Fibroblast of skin of left quadriceps (primary cell): ENCODE data around the gene SUMF1.
A peak's percentile ranks its signal among the peaks of the same experiment; 100 is the strongest.

Experiments
- DNase-seq, 2 experiments: peaks; one replicate each; pipeline ENCODE4 v3.0.0-alpha.2; 2013; ENCODE audit warnings: low read depth in 2 of 2

Gene SUMF1

DNA sequence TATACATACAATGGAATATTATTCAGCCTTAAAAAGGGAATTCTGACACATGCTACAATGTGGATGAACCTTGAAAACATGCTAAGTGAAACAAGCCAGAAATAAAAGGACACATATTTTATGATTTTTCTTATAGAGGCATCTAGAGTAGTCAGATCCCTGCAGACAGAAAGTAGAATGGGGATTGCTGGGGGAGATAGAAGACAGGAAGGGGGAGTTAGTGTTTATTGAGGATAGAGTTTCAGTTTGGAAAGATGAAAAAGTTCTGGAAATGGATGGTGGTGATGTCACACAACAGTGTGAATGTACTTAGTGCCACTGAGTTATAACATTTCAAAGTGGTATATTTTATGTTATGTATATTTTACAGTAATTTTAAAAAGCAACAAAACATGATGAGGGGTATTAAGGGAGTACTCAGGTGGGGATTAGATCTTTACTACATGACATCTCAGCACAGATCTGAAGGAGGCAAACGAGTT lies 30.8 kb upstream of the SUMF1 start:
- DNase-seq = no peak

DNA sequence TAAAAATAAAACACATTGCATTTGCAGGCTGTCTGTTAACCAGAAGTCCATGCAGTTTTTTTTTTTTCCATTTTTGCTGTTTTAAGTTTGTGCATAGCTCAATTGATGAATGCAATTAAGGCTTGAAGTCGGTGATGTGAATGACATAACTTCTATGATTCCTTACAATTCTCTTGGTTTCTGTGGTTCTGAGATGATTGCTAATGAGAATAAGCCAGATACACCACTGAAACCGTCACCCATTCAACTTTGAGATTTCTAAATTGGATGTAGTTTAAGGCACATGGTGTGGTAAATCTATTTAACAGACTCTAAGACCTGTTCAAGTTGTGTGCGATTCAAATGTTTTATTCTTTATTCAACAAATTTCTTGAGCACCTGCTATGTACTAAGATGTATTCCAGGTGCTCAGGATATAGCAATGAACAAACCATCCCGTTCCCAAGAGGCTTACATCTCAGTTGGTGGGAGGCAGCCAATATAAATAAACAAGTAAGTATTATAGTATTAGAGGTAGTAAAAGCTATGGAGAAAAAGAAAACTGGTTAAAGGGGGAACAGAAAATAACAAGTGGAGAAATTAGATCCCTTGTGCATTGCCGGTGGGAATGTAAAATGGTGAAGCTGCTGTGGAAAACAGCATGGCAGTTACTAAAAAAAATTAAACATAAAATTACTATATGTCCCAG lies 30.1 kb upstream of the SUMF1 start:
- no peak for DNase-seq

DNA sequence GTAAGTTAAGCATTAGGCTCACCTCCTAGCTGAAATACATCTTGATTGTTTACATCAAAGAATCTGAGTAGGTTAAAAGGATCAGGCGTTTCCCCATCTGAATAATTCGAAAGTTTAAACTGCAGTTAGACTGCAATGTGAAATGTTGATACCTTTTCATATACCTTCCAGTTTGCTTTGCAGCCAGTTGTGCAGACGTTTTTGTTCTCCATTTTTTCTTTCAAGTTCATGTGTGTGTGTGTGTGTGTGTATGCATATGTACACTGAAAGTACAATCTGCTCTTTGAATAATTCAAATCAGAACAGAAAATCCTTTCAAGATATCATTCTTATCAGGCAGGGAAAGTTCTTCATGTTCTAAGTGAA lies 29.0 kb upstream of the SUMF1 start:
- DNase-seq = no peak

DNA sequence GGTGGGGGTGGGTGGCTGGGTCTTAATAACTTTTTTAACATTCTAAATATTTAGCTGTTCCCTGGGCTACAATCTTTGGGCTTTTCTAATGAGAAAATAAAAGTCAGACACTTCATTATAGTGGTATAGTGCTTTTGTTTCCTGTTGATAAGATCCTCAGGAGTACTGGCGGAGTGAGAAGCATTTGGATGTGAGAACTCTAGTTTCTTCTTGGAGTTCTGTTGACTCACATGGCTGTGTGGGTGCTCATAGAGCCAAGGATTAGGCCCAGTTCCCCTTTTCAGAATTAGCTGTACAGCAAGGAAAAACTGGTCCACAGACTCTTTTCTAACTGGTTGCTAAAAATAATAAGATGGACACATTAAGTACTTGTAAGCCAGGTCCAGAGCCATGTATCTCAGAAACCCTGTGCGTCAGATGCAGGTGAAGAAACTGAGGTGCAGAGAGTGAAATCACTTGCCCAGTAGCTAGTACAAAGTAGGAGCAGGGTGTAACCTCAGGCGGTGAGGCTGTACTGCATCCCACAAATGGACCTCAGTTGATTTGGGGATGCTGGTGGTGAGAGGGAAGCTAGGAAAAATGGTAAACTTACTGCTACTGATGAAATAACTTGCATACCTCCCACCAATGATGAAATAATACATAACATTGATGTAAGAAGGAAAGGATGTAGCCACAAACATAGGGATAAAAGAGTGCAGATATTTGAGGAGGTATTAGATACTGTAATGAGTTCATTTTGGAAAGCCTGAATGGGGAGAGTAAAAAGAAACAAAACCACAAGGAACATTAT lies 28.4 kb upstream of the SUMF1 start:
- DNase-seq = no peak

DNA sequence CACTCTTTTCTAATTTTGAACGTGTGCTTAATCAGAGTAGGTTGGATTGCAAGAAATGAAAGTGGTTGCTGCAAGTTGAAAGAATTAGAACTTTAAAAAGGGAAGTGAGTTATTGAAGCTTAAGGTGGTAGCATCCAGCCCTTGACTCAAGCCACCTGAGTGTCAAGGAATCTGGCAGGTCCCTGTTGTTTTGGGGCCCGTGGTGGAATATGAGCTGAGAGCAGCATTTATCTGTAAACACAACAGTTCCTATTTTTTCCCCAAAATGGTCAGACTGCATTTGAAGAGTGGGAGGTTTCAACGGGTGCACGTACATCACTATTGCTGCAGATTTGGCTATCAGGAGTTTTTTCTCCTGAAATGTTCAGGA lies 27.8 kb upstream of the SUMF1 start:
- no peak for DNase-seq

DNA sequence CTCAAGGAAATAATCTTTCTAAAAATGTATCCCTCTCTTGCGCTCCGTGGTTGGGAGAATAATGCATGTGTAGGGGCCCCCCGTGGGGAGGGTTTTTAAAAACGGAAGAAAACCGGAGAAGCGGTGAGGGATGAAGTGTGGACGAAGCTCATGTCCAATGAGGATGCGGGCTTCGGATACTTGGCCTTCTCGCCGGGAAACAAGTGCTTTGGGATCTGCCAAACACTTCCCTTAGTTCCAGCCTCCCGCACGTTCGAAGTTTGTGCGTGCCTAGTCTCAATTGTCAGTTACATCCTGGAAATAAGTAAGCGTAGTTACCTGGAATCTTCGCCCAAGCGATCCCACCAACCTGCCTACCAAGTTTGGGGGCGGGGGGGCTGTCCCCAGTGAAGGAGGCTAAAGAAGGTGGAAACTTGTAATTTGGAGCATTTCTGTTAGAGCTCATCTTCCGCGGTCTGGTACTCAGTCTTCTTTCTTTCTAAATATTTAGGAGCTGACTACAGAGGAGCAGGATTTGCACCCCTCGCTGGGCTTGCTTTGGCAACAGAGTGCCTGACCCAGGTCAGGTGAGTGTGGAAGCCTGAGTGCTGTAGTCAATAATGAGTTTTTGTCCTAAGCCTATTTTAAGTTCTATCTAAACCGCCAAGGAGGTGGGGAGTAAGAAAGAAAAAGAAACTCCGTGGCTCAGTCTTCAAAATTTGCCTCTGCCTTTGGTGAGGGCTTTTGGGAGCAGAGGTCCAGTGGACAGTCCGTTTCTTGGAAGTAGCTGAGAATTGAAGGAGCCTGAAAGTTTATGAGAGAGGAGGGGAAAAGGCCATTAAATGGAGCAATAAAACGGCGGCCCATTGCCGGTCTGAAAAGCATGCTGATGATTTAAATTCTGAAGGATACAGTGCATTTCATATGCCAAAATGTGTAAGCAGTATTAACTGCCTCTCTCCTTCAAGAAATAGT lies 27.1 kb upstream of the SUMF1 start:
- no peak for DNase-seq

DNA sequence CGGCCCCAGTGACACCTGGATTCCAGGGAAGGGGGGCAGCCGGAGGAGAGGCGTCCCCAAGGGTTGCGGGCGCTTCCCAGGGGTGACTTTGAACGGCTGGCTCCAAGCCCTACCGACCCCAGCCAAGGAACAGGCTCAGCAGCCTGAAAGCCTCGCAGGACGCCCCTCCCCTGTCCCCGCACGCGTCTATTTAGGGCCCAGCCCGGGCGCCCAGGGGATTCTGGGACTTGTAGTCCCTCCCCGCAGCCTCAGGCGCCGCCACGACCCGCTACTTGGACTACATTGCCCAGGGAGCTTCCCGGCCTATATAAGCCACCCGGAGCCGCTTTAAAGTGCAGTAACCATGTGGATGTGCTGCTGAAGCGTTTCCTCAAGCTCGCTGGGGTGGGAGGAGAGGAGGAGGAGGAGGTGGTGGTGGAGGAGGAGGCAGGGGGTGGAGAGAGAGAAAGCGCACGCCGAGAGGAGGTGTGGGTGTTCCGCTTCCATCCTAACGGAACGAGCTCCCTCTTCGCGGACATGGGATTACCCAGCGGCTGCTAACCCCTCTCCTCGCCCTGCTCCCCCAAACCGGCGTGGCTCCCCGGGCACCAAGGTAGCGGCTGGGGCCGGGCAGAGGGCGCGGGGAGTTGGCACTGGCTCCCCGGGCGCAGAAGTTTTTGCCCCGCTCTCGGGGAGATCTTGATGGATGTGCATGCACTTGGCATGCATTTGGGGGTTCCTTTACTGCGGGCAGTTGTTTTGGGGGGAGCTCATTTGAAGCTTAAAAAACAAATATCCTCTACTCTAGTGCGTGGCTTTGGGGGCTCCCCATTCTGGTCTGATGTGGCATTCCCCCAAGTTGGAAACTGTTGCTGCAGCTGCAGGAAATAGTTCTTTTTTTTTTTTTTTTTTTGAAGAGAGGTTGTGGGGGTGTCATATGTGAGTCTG lies 26.2 kb upstream of the SUMF1 start, which contains the start of gene ITPR1:
ITPR1 (plus strand) TSS at position 335 of the 927 bp plus-strand sequence. CDS start 23,144 bp downstream, outside the sequence.
- peak; percentile 98 for DNase-seq

DNA sequence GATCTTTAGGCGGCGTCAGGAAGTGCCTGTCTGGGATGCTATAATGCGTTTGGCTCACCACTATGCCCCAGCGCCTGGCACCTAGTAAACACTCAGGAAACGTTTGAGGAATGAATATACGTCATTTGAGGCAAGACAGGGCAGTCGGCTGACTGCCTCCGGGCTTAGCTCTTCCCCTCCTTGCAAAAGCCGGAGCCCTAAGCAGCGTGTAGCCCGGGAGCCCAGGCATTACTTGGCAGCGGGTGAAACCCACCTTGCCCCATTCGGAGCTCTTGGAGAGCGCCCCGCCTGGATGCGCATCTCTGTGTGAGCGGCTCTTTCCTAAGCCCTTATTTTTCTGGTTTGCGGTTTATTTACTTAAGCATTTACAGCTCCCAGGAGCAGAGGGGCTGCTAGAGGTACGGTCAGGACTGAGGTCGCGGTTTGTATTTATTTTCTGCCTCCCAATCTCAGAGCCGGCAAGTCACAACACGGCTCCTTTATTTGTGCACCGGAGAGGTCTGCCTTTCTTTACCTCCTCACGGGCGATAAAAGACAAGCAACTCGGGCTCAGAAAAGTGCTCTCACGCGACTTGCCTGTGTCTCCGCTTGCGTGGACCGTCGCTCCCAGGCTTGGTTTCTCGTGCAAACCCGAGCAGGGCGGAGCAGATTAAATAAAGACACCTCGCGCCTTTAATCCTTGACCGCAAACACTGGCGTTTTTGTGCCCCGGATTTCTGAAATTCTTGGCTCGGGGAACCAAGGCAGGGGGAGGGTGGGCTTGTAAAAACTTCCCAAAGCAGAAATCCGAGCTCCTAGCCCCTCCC lies 25.3 kb upstream of the SUMF1 start:
- peak in 1 of 2 experiments; percentile 27 for DNase-seq

DNA sequence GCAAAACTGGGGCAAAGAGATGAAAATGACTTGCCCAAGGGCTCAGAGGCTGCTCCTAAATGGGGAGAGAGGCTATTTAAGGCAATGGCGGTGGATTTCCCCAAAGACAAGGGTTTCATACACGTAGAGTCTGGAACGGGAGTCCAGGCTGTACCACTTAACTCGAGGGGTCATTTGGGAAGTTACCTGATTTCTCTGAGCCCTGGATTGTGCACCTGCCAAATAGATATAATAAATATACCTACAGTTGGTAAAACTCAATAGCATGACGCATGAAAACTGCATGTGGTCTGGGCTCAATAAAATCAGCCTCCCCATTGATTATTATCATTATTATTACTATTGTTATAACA lies 24.8 kb upstream of the SUMF1 start:
- no peak for DNase-seq

DNA sequence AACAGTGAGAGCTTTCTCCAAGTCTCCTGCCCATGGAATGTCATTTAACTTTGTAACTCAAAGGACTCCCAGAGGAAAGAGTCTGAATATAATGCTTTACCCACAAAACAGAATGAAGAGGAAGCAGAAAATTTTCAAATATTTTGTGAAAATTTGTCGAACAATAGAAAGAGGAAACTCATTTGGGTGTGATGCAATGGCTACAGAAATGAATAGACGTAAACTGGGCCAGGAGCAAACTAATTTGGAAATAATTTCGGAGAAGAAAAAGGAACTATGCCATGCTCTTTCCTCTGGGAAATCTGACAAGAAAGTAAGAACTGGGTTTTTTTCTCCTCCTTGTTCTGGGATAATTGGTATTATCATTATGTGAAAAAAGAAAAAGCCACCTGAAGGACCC lies 11.2 kb upstream of the SUMF1 start:
- DNase-seq = no peak

DNA sequence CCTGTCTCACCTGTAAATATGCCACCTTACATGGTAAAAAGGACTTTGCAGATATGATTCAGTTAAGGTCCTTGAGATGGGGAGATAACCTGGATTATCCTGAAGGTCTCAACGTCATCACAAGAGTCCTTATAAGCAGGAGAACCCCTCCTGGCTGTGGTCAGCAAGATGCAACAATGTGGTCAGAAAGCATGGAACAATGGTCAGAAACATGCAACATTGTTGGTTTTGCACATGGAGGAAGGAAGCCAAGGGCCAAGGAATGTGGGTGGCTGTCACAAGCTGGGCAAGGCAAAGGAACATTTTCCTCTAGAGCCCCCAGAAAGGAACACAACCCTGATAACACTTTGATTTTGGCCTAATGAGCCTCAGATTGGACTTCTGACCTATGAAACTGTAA lies 9.4 kb upstream of the SUMF1 start:
- no peak for DNase-seq

DNA sequence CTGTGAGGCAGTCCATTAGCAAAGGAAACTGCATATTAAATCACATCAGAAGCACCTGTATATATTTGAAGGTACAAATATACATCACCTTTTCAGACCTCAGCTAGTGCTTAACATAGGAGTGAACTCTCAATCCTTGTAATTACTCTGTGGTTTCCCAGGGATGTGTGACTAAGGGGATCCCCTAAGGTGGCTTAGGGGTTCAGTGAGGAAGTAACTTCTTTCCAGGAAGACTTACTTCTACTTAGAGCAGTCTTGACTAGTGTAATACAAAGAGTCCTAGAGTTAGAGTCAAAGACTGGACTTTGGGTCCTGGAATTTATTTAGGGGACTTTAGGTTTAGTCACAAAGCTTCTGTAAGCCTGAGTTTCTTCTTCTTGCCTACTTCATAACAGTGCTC lies 8.7 kb upstream of the SUMF1 start:
- no peak for DNase-seq

DNA sequence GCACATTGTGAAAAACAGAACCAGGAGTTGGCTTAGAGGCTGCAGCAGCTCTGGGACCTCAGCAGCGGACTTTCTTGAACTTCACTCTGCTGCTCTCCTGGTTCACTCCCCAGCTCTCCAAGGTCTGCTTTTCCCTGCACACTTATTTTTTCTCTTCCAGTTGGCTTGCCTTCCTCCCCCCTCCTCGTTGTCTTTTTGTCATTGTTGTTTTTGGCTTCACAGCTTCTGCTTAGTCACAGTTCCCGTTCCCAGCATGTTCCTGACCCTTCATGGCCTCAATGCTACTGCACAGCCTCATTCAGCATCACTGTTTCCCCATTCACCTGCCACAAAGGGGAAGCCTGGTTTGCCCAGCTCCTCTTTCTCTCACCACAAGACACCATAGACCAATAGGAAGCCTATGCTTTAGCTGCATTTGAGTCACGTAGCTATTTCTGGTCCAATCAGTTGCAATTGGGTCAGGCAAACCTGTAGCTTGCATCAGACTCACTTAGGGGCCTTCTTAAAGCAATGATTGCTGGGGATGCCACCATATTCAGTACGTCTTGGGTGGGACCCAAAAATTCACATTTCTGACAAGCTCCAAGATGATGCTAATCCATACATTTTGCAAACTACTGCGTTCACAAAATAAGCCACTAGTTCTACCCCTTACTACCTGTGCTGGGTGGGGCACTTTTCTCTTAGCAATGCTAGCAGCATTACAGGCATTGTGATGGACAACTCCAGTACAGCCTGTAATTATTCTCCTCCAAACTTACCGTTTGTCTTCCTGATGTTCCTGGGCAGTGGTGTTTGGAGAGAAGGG lies 7.8 kb upstream of the SUMF1 start:
- DNase-seq = no peak

DNA sequence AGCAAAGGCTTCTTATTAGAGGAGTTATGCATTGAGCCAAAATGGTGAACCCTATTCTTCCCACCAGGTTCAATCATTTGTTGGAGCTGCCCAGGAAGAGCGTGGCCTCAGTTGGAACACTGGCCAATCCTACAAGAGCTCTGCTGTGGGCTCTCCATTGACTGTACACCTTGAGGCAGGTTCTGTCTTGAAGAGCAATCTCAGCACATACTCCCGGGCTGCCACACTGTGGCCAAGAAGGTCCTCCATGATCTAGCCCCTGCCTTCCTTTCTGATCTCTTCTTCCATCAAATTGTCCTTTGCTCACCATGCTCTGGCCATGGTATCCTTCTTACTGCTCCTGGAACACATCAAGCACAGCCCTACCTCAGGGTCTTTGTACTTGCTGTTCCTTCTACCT lies 5.7 kb upstream of the SUMF1 start:
- no peak for DNase-seq

DNA sequence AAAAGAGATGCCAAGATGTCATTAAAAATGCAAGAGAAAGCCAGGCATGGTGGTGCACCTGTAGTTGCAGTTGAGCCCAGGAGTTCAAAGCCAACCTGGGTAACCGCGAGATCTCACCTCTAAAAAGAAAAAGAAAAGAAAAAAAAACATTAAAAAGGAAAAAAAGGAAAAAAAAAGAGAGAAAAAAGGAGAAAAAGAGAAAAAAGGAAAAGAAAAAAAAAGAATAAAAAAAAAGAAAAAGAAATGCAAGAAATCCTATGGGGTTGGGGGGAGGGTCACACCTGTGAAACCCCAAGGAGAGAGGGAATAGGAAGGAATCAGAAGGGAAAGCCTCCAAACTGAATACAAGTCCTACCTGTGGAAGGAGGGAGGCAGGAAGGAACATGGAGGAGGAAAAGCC lies 5.2 kb upstream of the SUMF1 start:
- DNase-seq = no peak

DNA sequence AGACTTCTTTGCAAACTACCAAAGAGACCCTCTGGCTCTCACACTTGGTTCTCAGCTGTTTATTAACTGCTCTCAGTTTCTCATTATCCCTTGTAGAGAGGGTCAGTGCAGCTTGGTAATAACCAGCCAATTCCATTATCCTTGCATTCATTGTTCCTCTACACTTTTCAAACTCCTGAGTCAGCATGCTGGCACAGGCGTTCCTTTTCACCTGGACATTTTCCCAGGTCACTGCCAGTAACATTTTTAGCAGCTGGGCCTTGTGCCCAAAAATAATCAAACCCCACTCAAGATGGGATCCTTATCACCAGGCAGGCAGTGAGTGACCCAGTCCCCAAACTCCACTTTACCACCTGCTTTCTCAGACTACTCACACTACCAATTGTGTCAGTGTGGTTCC lies 4.8 kb upstream of the SUMF1 start:
- no peak for DNase-seq

DNA sequence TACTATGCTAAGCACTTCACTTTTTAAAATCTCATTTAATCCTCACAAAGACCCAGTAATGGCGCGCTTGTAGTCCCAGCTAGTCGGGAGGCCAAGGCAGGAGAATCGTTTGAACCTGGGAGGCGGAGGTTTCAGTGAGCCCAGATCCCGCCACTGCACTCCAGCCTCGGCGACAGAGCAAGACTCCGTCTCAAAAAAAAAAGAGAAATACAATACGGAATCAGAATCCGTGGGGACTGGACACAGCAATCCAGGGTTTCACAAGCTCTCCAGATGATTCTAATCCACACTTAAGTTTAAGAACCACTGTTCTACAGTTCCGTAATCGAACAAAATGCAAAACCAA lies 426 bp upstream of the SUMF1 start:
- DNase-seq = no peak

DNA sequence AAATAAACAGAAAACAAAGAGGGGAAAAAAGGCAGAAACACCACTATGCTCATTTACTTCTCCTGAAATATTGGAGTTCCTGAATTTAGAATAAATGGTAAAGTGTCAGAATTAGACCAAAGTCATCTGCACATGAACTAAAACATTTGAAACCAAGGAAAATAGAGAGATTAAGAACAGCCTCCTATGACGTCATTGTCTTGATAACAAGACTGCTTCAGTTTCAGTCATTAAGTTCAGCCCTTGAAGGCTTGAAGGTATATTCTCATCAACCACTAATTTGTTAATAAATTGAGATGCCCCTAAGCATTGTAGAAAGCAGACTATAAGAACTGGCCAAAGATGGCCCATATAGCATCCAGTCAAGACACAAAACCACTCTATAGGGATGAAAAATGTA lies 2.5 kb downstream of the SUMF1 start:
- no peak for DNase-seq

DNA sequence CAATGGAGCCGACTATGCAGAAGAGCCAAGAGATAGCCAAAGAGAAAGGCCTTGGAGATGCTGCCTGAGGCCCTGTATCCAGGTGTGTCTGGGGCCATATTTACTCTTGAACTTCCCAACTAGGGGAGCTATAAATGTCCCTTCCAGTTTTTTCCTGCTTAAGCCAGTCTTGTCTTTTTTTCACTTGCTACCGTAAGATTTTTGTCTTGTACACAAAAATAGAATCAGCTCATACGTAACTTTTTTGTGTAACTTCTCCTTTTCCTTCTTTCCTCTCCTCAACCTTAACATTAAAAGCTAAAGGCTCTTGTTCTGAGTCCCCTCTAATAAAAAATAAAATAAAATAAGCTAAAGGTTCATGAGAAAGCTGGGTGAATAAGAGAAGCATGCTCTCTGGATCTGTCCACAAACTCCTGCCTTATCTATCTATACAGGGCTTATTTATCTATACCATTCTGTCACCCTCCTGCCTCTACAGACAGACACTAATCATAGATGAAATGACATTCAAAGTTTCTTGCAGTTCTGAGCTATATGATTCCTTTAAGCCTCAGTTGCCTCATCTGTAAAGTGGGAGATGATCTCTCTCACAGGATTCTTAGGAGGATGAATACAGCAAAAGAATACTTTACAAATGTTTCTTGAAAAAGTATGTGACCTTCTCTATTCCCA lies 4.6 kb downstream of the SUMF1 start:
- no peak for DNase-seq
